Brain microvascular endothelial cell (primary cell): Measurements from ENCODE around the gene ASB18.

ENCODE experiments used
- DNase-seq: peaks from one replicate; pipeline ENCODE4 v3.0.0-alpha.2; 2020
- H3K27ac ChIP-seq: fragments of 250-450 bp; sonication (Bioruptor Pico); 2 replicates; pipeline ENCODE4 v1.5.1; 2020; ENCODE audit warnings: mild to moderate bottlenecking, moderate library complexity
- H3K27me3 ChIP-seq: fragments of 250-450 bp; sonication (Bioruptor Pico); replicated peaks from 2 replicates; pipeline ENCODE4 v1.5.1; 2020; ENCODE audit warnings: mild to moderate bottlenecking
- H3K36me3 ChIP-seq: fragments of 250-450 bp; sonication (Bioruptor Pico); replicated peaks from 2 replicates; pipeline ENCODE4 v1.5.1; 2020; ENCODE audit warnings: mild to moderate bottlenecking
- H3K4me3 ChIP-seq: 2 replicates; pipeline ENCODE4 v1.5.1; 2011; ENCODE audit warnings: low read depth, mild to moderate bottlenecking, control low read depth, low read length, moderate library complexity
- CTCF ChIP-seq: IDR thresholded peaks from 2 replicates; pipeline ENCODE4 v1.5.1; 2011; ENCODE audit warnings: low read depth, mild to moderate bottlenecking, moderate library complexity, low read length, control low read depth, inconsistent platforms; ENCODE audit errors: missing control alignments
- in situ Hi-C: cut with HindIII; loops from 2 replicates; pipeline ENCODE4 v1.10.0; 2017; ENCODE audit warnings: low sequenced_read_pairs, low pct_ligation_motif_present

Gene ASB18

GRCh38 chr2:236223675-236224074 lies 40.5 kb downstream of the ASB18 start:
- in situ Hi-C loops: no loop called here
- DNase-seq: no peak
- TF ChIP-seq CTCF: no peak
- H3K27me3 ChIP-seq: no peaks in the 10 kb centered on the region
- no peak overlapping the region for H3K27ac ChIP-seq
- H3K4me3 ChIP-seq: no peak overlapping the region
- H3K36me3 ChIP-seq: no peaks in the 10 kb centered on the region

GRCh38 chr2:236221798-236222197 lies 42.4 kb downstream of the ASB18 start:
- H3K4me3 ChIP-seq: no peak overlapping the region
- H3K27me3 ChIP-seq: no peaks in the 10 kb centered on the region
- TF ChIP-seq CTCF: no peak
- no peak overlapping the region for H3K27ac ChIP-seq
- in situ Hi-C loops: no loop called here
- no peak for DNase-seq
- no peaks in the 10 kb centered on the region for H3K36me3 ChIP-seq

- in situ Hi-C loops: no loop called here
Measured at GRCh38 chr2:236219411-236219810, 44.8 kb downstream of the ASB18 start.

GRCh38 chr2:236217926-236218325 lies 46.3 kb downstream of the ASB18 start:
- Histone ChIP-seq H3K27ac (no peak overlapping the region), H3K36me3 (no peaks in the 10 kb centered on the region), H3K27me3 (no peaks in the 10 kb centered on the region), H3K4me3 (no peak overlapping the region)
- DNase-seq: no peak
- TF ChIP-seq CTCF: no peak
- in situ Hi-C loops: no loop called here

More at GRCh38 chr2:236219411-236219810, 44.8 kb downstream of the ASB18 start:
- DNase-seq: no peak
- TF ChIP-seq CTCF: no peak
- Histone ChIP-seq H3K27ac (no peak overlapping the region), H3K36me3 (no peaks in the 10 kb centered on the region), H3K27me3 (no peaks in the 10 kb centered on the region), H3K4me3 (no peak overlapping the region)

- no peak overlapping the region for H3K4me3 ChIP-seq
Measured at GRCh38 chr2:236216711-236217110, 47.5 kb downstream of the ASB18 start.

More at GRCh38 chr2:236216711-236217110, 47.5 kb downstream of the ASB18 start:
- H3K36me3 ChIP-seq: no peaks in the 10 kb centered on the region
- DNase-seq: no peak
- H3K27me3 ChIP-seq: no peaks in the 10 kb centered on the region
- no peak overlapping the region for H3K27ac ChIP-seq
- TF ChIP-seq CTCF: no peak
- in situ Hi-C loops: no loop called here
